GM21381 (cell line): ENCODE results near the gene CPEB4.

Experiments used
- ATAC-seq: cut with Tn5 transposase; IDR thresholded peaks from one replicate; pipeline ENCODE4 v1.9.1; 2021; ENCODE audit warnings: mild to moderate bottlenecking, moderate library complexity; ENCODE audit not compliant: unreplicated experiment

CPEB4 gene

GRCh38 chr5:173858670-173859407, 29.3 kb upstream of the CPEB4 start:
- ATAC-seq, result no peak

- ATAC-seq, result no peak
These were observed 28.6 kb upstream of the CPEB4 start for GRCh38 chr5:173859408-173860159.

- ATAC-seq, result no peak
These were observed 26.1 kb upstream of the CPEB4 start for GRCh38 chr5:173862047-173862477.

GRCh38 chr5:173863359-173863758, 24.8 kb upstream of the CPEB4 start:
- ATAC-seq, result no peak

GRCh38 chr5:173864126-173865050, 23.8 kb upstream of the CPEB4 start:
- ATAC-seq, result no peak

- ATAC-seq, result no peak
These were observed 21.8 kb upstream of the CPEB4 start for GRCh38 chr5:173866243-173866857.

GRCh38 chr5:173866858-173867679, 21.1 kb upstream of the CPEB4 start:
- ATAC-seq, result no peak

- ATAC-seq, result no peak
These were observed 19.9 kb upstream of the CPEB4 start for GRCh38 chr5:173868096-173868880.

GRCh38 chr5:173869316-173869715, 18.8 kb upstream of the CPEB4 start:
- ATAC-seq, result no peak

GRCh38 chr5:173872957-173873305, 15.2 kb upstream of the CPEB4 start:
- ATAC-seq, result no peak

- no peak for ATAC-seq
These were observed 14.7 kb upstream of the CPEB4 start for GRCh38 chr5:173873306-173873922.

- no peak for ATAC-seq
These were observed 13.0 kb upstream of the CPEB4 start for GRCh38 chr5:173875189-173875588.

GRCh38 chr5:173878224-173878967, 9.8 kb upstream of the CPEB4 start:
- ATAC-seq, result no peak

GRCh38 chr5:173880306-173880985, 7.7 kb upstream of the CPEB4 start:
- no peak for ATAC-seq

- no peak for ATAC-seq
These were observed 6.2 kb upstream of the CPEB4 start for GRCh38 chr5:173881811-173882575.

- no peak for ATAC-seq
These were observed 5.5 kb upstream of the CPEB4 start for GRCh38 chr5:173882632-173883031.
